Stimulated activated CD8-positive, alpha-beta memory T cell treated with anti-CD3 and anti-CD28 coated beads, Interleukin-15, amount 100 ng/mL, for 4 hours (primary cell): ENCODE measurements around the gene CCDC107.
A peak's percentile ranks its signal among the peaks of the same experiment; 100 is the strongest.
"Not testable (repeated sequence)": the region's sequence is repeated elsewhere in the genome, so short reads cannot be mapped to it uniquely, and the experiment has no call there.

ENCODE experiments used
- DNase-seq, 2 donors: peaks; one replicate each; pipeline ENCODE4 v3.0.0-alpha.2; 2020; ENCODE audit warnings: low read depth in 2 of 2

The CCDC107 gene

DNA sequence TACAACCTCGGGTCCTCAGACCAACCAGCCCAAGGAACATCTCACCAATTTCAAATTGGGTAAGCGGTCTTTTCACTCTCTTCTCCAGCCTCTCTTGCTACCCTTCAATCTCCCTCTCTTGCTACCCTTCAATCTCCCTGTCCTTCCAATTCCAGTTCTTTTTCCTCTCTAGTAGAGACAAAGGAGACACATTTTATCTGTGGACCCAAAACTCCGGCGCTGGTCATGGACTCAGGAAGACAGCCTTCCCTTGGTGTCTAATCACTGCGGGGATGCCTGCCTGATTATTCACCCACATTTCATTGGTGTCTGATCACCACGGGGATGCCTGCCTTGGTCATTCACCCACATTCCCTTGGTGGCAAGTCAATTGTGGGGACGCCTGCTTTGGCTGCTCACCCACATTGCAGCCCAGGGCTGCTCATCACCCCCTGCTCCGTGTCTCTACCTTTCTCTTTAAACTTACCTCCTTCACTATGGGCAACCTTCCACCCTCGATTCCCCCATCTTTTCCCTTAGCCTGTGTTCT, 20.6 kb upstream of the CCDC107 start:
- DNase-seq: not testable (repeated sequence)

DNA sequence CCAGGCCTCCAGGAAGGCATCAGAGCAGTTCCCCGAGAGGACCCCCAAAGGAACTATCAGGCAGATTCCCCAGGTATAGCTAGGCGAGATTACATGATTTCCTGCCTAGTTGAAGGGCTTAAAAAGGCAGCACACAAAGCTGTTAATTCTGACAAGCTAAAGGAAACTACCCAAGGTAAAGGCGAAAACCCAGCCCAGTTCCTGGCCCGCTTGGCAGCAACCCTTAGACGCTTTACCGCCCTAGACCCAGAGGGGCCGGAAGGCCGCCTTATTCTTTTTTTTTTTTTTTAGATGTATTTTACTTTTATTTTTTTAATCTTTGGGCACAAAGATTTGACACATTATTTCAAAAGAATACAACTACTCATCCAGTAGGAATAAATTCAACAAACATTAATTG, 19.3 kb upstream of the CCDC107 start:
- not testable (repeated sequence) for DNase-seq

DNA sequence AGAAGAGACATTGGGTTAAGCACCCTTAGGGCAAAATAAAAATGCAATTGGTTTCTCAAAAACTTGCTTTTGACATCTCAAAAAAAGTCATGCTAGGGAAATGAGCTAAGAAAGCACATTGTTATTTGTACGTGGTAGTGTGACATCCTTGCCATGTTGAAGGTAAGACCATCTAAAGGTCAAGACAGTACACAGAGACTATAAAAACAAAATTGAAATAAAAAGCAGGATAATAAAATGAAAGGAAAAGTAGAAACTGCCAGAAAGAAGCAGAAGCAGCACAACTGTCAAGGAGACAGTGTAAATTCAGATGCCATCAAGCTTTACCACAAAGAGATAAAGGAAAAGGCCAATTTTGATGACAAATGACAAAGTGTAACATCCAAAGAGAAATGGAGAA, 18.9 kb upstream of the CCDC107 start:
- not testable (repeated sequence) for DNase-seq

DNA sequence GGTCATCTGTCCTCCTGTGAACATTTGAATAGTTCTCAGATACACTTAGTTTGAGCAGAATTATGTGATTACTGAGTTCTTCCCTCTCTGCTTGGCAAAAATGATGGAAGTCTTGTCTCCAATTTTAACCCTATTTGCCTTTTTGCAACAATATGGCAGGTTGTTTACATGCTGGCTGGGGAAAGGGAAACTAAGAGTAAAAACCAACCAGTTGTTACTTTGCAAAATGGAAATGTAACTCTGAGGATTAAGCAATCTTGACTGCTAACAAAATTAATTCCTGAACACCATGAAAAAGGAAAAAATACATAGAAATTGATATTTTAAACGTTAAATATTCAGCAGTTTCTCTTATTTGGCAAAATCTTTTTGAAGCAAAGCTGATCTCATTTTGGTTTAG, 18.5 kb upstream of the CCDC107 start:
- DNase-seq: no peak

DNA sequence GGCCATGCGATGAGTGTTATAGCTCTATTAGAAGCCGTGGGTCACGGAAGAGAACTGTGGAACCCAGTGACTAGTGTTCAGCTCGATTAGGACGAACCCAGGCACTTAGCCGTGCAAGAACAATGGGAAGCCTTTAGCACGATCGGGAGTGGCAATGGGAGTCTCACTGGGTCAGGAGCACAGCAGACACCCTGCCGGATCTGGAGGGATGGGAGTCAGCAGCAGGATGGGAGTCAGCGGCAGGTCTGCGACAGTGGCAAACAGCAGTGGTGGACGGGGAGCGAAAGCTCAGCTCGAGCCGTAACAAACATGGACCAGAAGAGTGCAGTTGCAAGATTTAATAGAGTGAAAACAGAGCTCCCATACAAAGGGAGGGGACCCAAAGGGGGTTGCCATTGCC, 17.7 kb upstream of the CCDC107 start:
- DNase-seq: not testable (repeated sequence)

DNA sequence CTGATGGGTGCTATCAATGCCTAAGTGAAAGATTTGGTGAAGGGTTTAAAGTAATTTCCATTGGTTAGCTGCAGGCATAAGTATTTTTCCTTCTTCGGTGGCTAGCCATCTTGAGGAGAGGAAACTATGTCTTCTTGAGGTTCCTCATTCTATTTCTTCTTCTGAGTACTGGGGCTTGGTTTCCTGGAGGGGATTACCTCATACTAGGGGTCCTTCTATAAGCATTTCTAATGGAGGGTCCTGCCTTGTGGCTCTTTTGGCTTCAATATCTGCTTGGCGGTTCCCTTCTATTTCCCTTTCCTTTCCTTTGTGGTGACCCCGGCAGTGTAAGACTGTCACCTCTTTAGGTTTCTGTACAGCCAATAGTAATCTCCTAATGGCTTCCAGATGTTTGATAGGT, 16.6 kb upstream of the CCDC107 start:
- not testable (repeated sequence) for DNase-seq

DNA sequence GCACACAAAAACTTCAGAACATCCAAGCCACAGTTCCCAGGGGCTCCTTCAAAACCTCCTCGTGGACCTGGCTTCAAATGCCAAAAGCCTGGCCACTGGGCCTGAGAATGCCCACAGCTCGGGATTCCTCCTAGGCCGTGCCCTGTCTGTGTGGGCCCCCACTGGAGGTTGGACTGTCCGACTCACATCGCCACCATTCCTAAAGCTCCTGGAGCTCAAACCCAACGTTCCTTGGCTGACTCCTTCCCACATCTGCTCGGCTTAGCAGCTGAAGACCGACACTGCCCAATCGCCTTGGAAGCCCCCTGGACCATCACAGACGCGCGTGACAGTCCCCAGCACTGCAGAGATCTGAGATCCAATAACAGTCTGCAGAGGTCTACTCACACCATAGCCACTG, 15.0 kb upstream of the CCDC107 start:
- no peak for DNase-seq

DNA sequence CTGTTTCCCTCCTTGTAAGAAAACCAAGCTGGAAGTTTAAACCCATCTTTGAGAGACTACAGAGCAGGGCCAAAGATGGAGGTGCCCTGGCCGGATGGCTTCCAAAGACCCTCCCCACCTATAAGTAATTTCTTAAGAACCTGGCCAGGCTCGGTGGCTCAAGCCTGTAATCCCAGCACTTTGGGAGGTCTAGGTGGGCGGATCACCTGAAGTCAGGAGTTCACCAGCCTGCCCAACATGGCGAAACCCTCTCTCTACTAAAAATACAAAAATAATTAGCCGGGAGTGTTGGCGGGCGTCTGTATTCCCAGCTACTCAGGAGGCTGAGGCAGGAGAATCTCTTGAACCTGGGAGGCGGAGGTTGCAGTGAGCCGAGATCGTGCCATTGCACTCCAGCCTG, 12.4 kb upstream of the CCDC107 start:
- not testable (repeated sequence) for DNase-seq

DNA sequence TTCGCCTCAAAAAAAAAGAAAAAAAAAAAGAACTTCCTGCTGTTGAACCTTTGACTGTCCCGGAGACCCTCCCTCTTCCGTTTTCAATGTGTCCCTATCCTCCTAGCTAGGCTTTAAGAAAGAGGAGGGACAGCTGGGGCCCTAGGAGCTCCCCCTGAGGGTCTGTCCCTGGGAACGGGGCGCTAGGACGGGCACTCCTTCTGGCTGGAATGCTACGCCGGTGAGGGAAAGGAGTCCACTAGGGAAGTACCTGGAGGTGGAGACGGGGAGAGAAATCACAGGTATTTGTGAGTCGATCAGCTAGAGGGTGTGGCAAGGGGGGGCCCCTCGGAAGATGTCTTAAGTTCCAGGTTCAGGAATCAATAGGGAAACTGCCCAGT, 11.9 kb upstream of the CCDC107 start:
- no peak for DNase-seq

DNA sequence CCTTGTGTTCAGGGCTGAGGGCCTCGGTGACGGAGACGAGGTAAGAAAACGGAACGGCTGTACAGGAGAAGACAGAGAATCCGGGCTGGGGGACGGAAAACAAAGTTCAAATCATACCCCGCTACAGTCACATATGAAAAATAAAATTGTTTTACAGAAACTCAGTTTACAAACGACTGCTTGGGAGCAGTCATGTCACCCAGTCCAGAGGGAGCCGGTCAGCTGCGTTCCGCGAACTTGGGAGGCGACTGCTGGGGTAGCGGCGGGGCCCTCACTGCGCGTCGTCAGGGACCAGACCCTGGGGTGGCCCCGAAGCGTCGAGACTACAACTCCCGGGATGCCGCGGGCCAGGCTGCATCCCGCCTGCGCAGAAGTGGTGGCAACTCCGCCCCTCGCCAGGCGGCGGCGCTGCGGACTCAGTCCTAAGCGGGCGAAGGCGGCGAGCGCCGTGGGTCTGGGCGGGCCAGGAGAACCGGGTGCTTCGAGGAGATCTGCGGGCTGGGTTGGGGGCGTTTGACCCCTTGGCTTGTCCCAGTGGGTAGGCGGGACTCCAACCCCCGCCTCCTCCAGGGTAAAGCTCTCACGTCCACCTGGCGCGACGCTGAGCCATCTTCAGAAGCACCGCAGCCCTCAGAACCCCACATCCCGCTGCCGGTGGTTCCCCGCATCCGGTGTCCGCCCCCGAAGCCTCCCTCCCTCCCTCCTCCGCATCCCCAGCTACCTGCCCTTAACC, 11.4 kb upstream of the CCDC107 start:
- peak; percentile 80 to 81 for DNase-seq

DNA sequence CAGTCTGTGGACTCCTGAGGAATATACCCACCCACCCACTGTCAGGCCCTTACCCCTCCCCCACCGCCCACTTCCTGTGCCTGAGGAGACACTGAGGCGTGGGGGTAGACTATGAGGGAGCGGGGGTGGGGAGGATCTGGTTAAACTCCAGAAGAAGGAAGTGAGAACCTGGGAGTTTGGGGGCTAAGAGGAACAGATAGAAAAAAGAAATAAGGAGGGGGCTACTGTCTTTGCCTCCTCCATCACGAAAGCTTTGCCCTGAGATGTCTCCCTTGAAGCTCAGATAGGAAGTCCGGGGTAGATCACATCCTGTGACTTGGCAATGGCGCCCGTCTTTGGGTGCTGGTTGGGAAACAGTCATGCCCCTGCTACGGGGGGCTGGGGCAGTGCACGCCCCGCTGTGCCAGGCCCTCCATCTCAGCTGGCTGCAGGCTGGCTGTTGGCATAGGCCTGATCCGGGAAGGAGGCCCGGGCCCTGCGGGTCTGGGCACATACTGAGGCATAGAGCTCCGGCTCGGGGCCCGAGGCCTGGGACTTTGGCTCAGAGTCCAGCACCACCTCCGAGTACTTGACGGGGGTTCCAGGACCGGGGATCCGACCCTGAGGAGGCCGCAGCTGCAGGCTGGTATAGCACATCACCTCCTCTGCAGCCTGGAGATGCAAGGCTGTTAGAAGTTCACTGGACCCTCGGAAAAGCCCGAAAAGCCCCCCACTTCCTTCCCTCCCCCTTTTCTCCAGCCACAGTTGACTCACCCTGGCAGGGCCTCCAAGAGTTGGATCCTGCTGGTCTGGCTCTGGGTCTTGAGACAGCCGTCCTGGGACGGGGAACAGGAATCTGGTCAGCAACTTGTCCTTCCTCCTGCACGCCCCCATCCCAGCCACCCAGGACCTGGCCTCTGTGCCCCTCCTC, 8.4 kb upstream of the CCDC107 start:
- no peak for DNase-seq

DNA sequence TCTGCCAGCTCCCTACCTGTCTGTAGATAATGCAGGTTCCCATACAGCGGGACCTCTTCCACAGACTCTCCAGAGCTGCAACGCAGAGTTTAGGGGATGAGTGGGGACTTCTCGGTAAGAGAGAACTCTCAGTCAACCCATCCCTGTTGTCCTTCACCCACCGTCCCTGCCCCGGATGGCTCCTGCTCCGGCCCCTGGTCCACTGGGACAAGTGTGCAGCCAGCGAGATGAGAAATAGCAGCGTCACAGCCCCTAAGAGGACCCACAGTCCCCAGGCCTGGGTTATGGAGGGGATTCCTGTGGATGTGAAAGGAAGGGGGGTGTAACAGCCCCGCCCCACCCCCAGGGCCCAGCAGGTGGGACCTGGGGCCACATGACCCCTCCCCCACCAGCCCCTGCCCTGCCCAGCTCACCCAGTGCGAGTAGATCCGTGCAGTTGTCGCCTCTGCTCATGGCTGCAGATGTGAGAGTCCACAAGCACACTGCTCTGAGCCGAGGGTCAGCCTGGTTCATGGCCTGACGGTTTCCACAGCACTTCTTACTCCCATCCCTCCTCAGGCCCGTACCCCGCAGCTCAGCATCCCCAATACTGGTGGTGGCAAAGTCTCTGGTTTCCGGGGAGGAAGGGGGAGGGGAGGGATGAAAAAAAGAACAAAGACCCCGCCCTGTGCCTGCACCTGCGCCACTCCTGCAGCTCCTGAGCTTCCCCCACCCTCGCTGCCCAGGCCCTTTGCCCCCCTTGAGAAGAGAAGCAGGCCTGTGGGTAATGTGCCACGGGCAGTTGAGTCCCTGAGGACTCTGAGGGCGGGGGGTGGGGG, 7.5 kb upstream of the CCDC107 start, which contains the start of gene SIT1:
SIT1 (minus strand) TSS at position 591 of the 818 bp plus-strand sequence; CDS start at position 513, 78 bp downstream.
- DNase-seq: no peak

DNA sequence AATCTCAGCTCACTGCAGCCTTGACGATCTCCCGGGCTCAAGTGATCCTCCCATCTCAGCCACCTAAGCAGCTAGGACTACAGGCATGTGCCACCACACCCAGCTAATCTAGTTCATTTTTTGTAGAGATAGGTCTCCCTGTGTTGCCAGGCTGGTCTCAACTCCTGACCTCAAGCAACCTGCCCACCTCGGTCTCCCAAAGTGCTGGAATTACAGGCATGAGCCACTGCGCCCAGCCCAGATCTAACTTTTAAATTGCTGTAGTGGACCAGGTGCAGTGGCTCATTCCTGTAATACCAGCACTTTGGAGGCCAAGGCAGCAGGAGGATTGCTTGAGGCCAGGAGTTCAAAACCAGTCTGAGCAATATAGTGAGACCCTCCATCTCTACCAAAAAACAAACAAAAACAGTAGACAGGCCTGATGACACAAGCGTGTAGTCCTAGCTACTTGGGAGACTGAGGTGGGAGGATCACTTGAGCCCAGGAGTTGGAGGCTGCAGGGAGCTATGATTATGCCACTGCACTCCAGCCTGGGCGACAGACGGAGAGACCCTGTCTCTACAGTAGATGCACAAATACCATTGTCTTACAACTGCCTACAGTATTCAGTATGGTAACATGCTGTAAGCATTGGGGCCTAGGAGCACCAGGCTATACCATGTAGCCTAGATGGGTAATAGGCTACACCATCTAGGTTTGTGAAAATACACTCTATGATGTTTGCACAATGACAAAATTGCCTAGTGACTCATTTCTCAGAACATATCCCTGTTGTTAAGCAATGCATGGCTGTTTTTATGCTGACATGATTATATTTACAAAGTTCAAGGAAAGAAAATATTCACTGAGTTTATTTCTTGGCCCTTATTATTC, 5.9 kb upstream of the CCDC107 start:
- DNase-seq: no peak

DNA sequence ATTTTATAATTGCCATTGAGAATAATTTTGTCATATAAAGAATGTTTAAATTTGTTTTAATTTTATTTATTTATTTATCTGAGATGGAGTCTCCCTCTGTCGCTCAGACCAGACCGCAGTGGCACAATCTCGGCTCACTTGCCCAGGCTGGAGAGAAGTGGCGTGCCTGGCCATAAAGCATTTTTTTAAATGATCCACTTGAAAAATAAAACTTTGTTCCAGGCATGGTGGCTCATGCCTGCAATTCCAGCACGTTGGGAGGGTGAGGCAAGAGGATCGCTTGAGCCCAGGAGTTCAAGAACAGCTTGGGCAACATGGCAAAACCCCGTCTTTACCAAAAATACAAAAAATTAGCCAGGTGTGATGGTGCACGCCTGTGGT, 5.3 kb upstream of the CCDC107 start:
- no peak for DNase-seq

DNA sequence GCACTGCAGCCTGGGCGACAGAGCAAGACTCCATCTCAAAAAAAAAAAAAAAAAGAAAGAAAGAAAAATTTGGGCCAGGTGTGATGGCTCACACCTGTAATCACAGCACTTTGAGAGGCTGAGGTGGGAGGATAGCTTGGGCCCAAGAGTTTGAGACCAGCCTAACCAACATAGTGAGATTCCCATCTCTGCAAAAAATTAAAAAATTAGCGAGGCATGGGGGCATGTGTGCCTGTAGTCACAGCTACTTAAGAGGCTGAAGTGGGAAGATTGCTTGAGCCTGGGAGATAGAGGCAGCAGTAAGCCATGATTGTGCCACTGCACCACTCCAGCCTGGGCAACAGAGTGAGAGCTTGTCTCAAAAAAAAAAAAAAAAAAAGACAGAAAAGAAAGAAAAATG, 4.5 kb upstream of the CCDC107 start:
- no peak for DNase-seq

DNA sequence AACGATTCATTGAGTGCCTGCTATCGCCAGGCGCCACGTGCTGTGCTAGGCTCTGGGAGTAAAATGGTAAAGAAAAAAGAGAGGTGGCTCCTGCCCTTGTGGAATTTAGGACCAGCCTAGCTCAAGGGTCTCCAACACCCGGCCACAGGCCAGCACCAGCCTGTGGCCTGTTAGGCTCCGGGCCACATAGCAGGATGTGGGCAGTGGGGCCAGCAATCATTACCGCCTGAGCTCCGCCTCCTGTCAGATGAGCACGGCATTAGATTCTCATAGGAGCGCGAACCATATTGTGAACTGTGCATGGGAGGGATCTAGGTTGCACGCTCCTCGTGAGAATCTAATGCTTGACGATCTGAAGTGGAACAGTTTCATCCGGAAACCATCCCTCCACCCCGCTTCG, 1.7 kb upstream of the CCDC107 start:
- no peak for DNase-seq

DNA sequence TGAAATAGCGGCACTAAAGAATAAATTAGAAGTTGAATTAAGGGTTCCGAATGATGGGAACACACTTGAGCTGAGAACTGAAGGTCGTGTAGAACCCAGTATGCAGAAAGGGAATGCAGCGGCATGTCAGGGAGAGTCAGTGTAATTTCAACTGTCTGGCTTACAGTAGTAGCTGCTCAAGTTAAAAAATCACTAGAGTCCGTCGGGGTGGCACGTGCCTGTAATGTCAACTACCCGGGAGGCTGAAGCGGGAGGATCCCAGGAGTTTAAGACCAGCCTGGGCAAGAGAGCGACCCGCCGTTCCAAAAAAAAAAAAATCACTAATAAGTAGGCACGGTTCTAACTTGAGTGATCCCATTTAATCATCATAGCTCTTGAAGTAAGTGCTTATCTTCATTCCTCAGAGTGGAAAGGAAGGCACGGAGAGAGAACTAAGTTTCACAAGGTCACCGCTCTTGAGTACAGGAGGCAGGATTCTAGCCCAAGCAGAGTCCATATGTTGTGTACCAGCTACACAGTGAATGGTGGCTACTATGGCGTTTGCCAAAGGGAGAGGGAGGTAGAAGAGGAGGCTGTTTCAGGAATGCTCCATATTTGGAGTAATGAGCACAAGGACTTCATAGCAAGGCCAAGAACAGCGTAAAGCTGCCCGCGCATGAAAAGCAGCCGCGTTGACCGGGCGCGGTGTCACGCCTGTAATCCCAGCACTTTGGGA, 1.1 kb upstream of the CCDC107 start:
- DNase-seq: no peak

DNA sequence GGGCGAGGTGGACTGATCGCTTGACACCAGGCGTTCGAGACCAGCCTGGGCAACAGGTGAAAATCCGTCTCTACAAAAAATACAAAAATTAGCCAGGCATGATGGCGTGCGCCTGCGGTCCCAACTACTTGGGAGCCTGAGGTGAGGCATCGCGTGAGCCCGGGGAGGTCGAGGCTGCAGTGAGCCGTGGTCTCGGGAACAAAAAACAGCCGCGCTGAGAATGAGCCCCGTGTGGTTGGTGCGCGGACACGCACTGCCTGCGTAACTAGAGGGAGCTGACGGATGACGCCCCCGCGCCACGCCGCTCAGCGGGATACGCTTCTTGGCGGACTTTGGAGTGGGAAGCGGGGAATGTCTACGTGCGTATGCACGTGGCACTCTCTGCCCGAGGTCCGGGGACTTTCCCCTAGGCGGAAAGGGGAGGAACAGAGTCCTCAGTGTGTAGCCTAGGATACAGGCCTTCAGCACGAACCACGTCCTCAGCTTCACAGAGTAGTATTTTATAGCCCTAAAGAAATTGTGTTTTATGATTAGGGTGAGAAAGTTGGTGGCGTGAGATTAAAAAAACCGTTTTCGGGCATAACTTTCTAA, 451 bp upstream of the CCDC107 start, which contains the start of gene RMRP:
RMRP (minus strand) TSS at position 474 of the 591 bp plus-strand sequence.
- DNase-seq: peak; percentile 85 to 94

DNA sequence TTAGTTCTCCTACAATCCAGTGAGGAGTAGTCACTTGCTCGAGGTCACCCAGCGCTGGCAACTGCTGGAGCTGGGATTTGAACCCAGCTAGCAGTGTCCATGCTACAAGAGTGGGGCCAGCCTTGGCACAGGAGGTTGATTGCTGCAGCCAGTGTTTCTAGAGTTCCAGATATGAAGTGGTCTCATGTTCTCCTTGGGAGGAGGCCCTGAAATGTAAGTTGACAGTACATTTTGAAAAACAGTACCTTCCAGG, 802 bp downstream of the CCDC107 start:
- DNase-seq: no peak

DNA sequence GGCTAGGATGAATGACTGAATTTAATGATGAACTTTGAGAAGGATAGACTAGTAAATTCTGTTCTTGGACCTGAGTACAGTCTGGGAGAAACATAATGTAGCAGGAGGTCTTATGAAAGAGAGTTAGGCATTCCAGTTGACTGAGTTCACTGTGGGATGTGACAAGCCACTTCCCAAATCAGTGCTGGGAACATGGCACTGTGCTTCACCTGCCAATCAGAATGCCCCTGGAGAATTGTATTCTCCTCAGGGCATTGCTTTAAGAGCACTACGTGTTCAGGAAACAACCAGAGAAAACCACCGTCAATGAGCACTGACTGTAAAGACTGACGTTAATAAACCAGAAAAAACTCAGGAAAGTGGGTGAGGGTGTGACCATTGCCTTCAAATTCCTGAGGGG, 1.2 kb downstream of the CCDC107 start:
- DNase-seq: no peak
